Activated CD4-positive, alpha-beta memory T cell treated with anti-CD3 and anti-CD28 coated beads, Interleukin-2, amount 10 ng/mL, durations not matched to agents 7 days and 5 days (primary cell): ENCODE results near the gene PROZ. TPM values are rescaled to one million over a fixed set of nuclear protein-coding genes. Genes with fewer than 3 reads are reported as not detected.

Experiments
- CTCF ChIA-PET: fragments of 350-600 bp; sonication (Branson Sonifier 250); formaldehyde crosslinking; loops from one replicate; lab custom pipeline; 2021; ENCODE audit warnings: antibody characterized with exemption, inconsistent platforms; lab: Charles Lee
- POLR2A ChIA-PET: fragments of 350-600 bp; sonication (Branson Sonifier 250); formaldehyde crosslinking; loops from one replicate; lab custom pipeline; 2021; ENCODE audit warnings: antibody characterized with exemption; lab: Charles Lee
- DNase-seq: peaks from one replicate; pipeline ENCODE4 v3.0.0-alpha.2; 2020
- H3K27ac Mint-ChIP-seq: one replicate; pipeline ENCODE4 v1.8.0; 2021; ENCODE audit warnings: mild to moderate bottlenecking, mixed read lengths
- H3K27me3 Mint-ChIP-seq: one replicate; pipeline ENCODE4 v1.8.0; 2021; ENCODE audit warnings: mixed read lengths
- H3K36me3 Mint-ChIP-seq: one replicate; pipeline ENCODE4 v1.8.0; 2021; ENCODE audit warnings: low read depth, mixed read lengths
- H3K4me1 Mint-ChIP-seq: one replicate; pipeline ENCODE4 v1.8.0; 2021; ENCODE audit warnings: mixed read lengths
- H3K4me3 Mint-ChIP-seq: one replicate; pipeline ENCODE4 v1.8.0; 2021; ENCODE audit warnings: mild to moderate bottlenecking, mixed read lengths
- H3K9me3 Mint-ChIP-seq: one replicate; pipeline ENCODE4 v1.8.0; 2021; ENCODE audit warnings: mixed read lengths
- total RNA-seq, 2 experiments: library from RNA; stranded (reverse); gene quantifications; one replicate each; pipeline ENCODE4 v1.2.3, GENCODE V29; 2021

The PROZ gene
- total RNA-seq, 2 experiments from 2014 or later, result not detected

DNA sequence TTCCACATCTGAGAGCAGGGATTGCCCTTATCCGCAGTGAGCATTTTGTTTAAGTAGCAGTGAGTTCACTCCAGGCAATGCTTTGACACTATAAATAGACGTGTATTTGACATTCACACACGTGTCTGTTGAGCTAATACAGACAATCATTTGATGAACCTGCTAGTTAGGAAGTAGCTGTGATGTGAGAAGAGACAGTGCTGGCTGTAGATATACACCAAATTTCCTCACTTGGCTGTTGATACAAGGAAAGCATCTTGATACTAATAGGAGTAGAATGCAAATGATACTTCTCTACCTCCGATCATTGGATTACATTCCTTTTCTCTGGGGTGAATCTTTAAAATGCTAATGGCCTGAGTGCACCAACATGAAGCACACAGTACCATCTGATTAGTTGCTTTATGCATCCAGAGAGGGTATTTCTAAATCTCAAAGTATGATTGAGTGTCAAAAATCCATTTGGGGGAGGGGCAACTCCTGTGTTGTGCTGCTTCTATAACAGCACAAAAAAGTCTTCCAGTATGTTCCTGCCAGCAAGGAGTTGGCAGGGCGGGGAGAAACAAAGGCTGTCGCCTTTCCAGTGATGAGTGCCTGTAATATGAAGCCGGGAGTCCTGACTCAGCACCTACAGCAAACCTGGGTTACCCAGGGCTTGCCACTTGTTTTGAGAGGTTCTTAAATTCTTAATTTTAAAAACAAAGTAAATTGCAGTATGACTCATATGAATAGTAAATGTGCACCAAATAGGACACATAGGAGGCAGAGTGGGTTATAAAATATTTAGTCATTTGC, 58.0 kb downstream of the PROZ start:
- no peak overlapping the region for H3K27ac Mint-ChIP-seq
- peaks cover 29% of the 10 kb centered on the region for H3K4me1 Mint-ChIP-seq
- no peaks in the 10 kb centered on the region for H3K27me3 Mint-ChIP-seq
- H3K9me3 Mint-ChIP-seq, result peaks cover 2% of the 10 kb centered on the region
- H3K4me3 Mint-ChIP-seq, result no peak overlapping the region
- POLR2A ChIA-PET, result no interaction called here
- CTCF ChIA-PET, result no interaction called here
- DNase-seq, result no peak
- H3K36me3 Mint-ChIP-seq, result peaks cover 29% of the 10 kb centered on the region

DNA sequence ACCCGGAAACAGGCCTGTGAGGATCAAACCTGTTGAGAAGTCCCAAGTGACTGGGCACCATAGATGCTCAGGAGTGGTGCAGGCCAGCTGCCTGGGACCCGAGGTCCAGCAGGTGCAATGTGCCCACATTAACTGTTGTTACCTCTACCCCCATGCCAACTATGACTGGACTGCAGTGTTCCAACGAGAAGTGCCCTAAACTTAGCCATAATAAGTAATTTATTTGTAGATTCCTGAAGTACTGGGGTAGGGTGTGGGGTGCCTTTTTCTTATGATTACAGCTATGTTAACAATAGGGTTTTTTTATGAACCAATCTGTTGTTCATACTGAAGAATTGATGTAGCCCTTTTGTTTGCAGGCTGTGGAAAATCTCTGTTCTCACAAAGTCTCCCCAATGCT, 60.1 kb downstream of the PROZ start:
- ChIA-PET CTCF (interaction anchor here (1.4 kb wide), 1 partner anchor 9 kb away, joined by 3 read pairs; the partner anchor contains the start of gene CUL4A), POLR2A (interaction anchor here (2.8 kb wide), 1 partner anchor 10 kb away, joined by 11 read pairs; the partner anchor contains the start of genes CUL4A and PCID2)
- peaks cover 33% of the 10 kb centered on the region for H3K36me3 Mint-ChIP-seq
- no peak overlapping the region for H3K4me3 Mint-ChIP-seq
- H3K27ac Mint-ChIP-seq, result no peak overlapping the region
- H3K4me1 Mint-ChIP-seq, result peaks cover 25% of the 10 kb centered on the region
- no peaks in the 10 kb centered on the region for H3K27me3 Mint-ChIP-seq
- H3K9me3 Mint-ChIP-seq, result no peaks in the 10 kb centered on the region
- DNase-seq, result no peak

DNA sequence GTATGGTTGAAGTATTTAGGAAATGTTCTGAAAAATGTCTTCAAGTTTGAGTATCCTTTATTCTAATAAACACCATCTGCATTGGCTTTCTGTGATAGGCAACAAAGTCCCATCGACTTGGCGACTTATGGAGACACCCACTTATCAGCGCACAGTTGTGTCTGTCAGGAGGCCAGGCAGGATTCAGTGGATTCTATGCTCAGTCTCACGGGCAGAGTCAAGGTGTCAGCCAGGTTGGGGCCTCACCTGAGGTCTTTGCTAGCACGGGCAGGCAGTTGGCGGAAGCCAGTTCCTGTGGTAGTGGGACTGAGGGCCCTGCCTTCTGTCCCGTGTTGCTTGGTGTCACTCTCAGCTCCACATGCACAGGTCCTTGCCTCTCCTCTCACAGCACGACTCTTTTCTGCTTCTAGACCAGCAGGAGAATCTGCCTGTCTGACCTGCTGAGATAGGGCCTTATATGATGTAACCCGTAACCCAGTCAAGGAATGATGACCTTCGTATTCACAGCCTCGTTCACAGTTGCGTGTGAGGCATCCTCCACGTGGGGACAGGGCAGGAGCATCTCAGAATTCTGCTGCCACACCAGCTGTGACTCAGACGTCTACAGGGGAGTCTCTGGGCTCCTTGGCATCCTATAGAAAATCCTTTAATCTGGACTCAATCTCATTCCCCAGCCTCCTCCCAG, 61.0 kb downstream of the PROZ start:
- Mint-ChIP-seq H3K4me1 (peaks cover 21% of the 10 kb centered on the region), H3K4me3 (no peak overlapping the region), H3K9me3 (no peaks in the 10 kb centered on the region), H3K36me3 (peaks cover 30% of the 10 kb centered on the region), H3K27me3 (no peaks in the 10 kb centered on the region), H3K27ac (no peak overlapping the region)
- DNase-seq, result no peak
- POLR2A ChIA-PET, result interaction anchor here (2.8 kb wide), 1 partner anchor 11 kb away, joined by 11 read pairs; the partner anchor contains the start of genes CUL4A and PCID2
- CTCF ChIA-PET, result interaction anchor here (1.4 kb wide), 1 partner anchor 10 kb away, joined by 3 read pairs; the partner anchor contains the start of gene CUL4A

GRCh38 chr13:113220141-113220598, 61.7 kb downstream of the PROZ start:
- Mint-ChIP-seq H3K27ac (no peak overlapping the region), H3K36me3 (peaks cover 38% of the 10 kb centered on the region), H3K27me3 (no peaks in the 10 kb centered on the region), H3K4me3 (no peak overlapping the region), H3K9me3 (no peaks in the 10 kb centered on the region), H3K4me1 (peaks cover 21% of the 10 kb centered on the region)
- no peak for DNase-seq
- ChIA-PET CTCF (no interaction called here), POLR2A (no interaction called here)

GRCh38 chr13:113220877-113221276, 62.4 kb downstream of the PROZ start:
- H3K4me1 Mint-ChIP-seq, result peaks cover 21% of the 10 kb centered on the region
- no peaks in the 10 kb centered on the region for H3K27me3 Mint-ChIP-seq

More at GRCh38 chr13:113220877-113221276, 62.4 kb downstream of the PROZ start:
- peaks cover 38% of the 10 kb centered on the region for H3K36me3 Mint-ChIP-seq
- H3K27ac Mint-ChIP-seq, result no peak overlapping the region
- POLR2A ChIA-PET, result no interaction called here
- H3K9me3 Mint-ChIP-seq, result no peaks in the 10 kb centered on the region
- CTCF ChIA-PET, result no interaction called here
- H3K4me3 Mint-ChIP-seq, result no peak overlapping the region
- DNase-seq, result no peak

Other genes starting within 250 kb of the PROZ start
- under 1 TPM; 0.33 to 0.86 TPM for gene MCF2L, start 189.4 kb upstream of the PROZ start, total RNA-seq
- not detected for gene F7, start 52.9 kb upstream of the PROZ start, total RNA-seq
- not detected for gene F10, start 35.8 kb upstream of the PROZ start, total RNA-seq
- 10 to 100 TPM; 58.9 to 66.2 TPM for gene PCID2, start 50.0 kb downstream of the PROZ start, total RNA-seq
- gene CUL4A, start 51.0 kb downstream of the PROZ start, total RNA-seq, result 10 to 100 TPM; 67.2 to 68.8 TPM
- gene LAMP1, start 138.6 kb downstream of the PROZ start, total RNA-seq, result 10 to 100 TPM; 79.5 to 80.7 TPM
- under 1 TPM in 1 of 2 experiments, not detected in 1; 0.20 TPM for gene GRTP1, start 205.5 kb downstream of the PROZ start, total RNA-seq